ENCODE measurements around the gene SLC15A3. TPM values are rescaled to one million over a fixed set of nuclear protein-coding genes. Genes with fewer than 3 reads are reported as not detected.

SLC15A3 gene
- polyA plus RNA-seq, 3 donors: 27.1 to 121 (median 35.0) TPM

GRCh38 chr11:60944490-60945294 lies 7.3 kb downstream of the SLC15A3 start:
- Mint-ChIP-seq H3K4me1 (peaks cover 50% of the 10 kb centered on the region), H3K27me3 (ENCODE audit: low read depth in 3 of 3) (peaks cover 8 to 13% (median 10%) of the 10 kb centered on the region in 3 donors), H3K27ac (peak overlapping the region; percentile 21 to 85 (median 70)), H3K36me3 (peaks cover 95 to 100% of the 10 kb centered on the region in 2 donors), H3K9me3 (peaks cover 0 to 5% (median 0%) of the 10 kb centered on the region in 7 donors), H3K4me3 (no peak overlapping the region)
- Histone ChIP-seq H4K20me1 (ENCODE audit: insufficient read depth, low read length) (peaks cover 100% of the 10 kb centered on the region), H2AFZ (ENCODE audit: insufficient read depth, low read depth, low read length, poor library complexity, severe bottlenecking) (no peak overlapping the region), H3K9ac (ENCODE audit: insufficient read depth, low read length, poor library complexity, severe bottlenecking) (no peak overlapping the region), H3K79me2 (ENCODE audit: insufficient read depth, low read length) (peaks cover 50% of the 10 kb centered on the region), H3K27me3 (ENCODE audit: control insufficient read depth in 2 of 2, insufficient read depth in 2 of 2, low read length in 2 of 2) (no peaks in the 10 kb centered on the region), H3K27ac (ENCODE audit: low read depth in 1 of 2, low read length in 2 of 2) (no peak overlapping the region), H3K4me3 (replicated peaks in 1 of 3; ENCODE audit: low read depth in 2 of 3, low read length in 3 of 3) (no peak overlapping the region), H3K4me2 (replicated peaks; ENCODE audit: extremely low read depth, low read length, poor library complexity, severe bottlenecking) (no peak overlapping the region), H3K36me3 (replicated peaks in 1 of 2; ENCODE audit: control insufficient read depth in 1 of 2, insufficient read depth in 2 of 2, low read length in 2 of 2) (peaks cover 78 to 95% of the 10 kb centered on the region in 2 donors), H3K4me1 (ENCODE audit: control insufficient read depth in 1 of 2, insufficient read depth in 2 of 2, low read length in 2 of 2) (peaks cover 21 to 46% of the 10 kb centered on the region in 2 donors), H3K9me3 (replicated peaks in 1 of 2; ENCODE audit: control insufficient read depth in 1 of 2, insufficient read depth in 1 of 2, low read length in 2 of 2) (no peaks in the 10 kb centered on the region)
- TF ChIP-seq, protein P1, sequence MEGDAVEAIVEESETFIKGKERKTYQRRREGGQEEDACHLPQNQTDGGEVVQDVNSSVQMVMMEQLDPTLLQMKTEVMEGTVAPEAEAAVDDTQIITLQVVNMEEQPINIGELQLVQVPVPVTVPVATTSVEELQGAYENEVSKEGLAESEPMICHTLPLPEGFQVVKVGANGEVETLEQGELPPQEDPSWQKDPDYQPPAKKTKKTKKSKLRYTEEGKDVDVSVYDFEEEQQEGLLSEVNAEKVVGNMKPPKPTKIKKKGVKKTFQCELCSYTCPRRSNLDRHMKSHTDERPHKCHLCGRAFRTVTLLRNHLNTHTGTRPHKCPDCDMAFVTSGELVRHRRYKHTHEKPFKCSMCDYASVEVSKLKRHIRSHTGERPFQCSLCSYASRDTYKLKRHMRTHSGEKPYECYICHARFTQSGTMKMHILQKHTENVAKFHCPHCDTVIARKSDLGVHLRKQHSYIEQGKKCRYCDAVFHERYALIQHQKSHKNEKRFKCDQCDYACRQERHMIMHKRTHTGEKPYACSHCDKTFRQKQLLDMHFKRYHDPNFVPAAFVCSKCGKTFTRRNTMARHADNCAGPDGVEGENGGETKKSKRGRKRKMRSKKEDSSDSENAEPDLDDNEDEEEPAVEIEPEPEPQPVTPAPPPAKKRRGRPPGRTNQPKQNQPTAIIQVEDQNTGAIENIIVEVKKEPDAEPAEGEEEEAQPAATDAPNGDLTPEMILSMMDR (IDR thresholded peaks at IDR 0.05): peak; percentile 50
- WGBS (ENCODE audit: insufficient coverage): 71% methylated on average over 5 of the region's 11 CpGs
- DNase-seq: peak; percentile 60 to 79 (median 60)
- intact Hi-C loops (cut with micrococcal nuclease): no loop called here

DNA sequence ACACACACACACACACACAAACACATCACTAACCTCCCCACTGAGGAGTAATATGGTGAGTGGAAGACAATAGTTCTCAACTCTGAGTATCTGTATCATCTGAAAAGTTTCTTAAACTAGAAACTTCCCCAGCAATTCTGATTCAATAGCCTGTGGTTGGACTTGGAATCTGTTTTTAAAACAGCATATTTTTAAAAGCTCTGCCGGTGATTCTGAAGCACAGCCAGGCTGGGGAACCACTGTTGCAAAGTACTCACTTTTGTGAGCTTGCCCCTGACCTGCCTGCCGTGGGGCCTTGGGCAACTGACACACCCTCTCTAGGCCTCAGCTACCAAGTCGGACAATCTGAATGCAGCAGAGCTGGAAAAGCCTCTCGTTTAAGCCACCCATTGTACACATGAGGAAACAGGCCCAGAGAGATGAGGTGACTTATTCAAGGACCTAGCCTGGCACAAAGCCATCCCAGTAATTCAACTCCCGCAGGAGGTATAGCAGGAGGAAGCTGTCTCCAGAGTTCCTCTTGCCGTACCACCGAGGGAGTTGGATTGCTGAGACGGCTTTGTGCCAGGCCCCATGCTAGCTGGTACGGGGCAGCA lies 8.9 kb downstream of the SLC15A3 start:
- Mint-ChIP-seq H3K27me3 (ENCODE audit: low read depth in 3 of 3) (peaks cover 4 to 6% (median 6%) of the 10 kb centered on the region in 3 donors), H3K36me3 (peaks cover 98 to 100% of the 10 kb centered on the region in 2 donors), H3K4me3 (peak overlapping the region in 1 of 2 donors; percentile 9), H3K4me1 (peaks cover 34% of the 10 kb centered on the region), H3K9me3 (peaks cover 0 to 5% (median 0%) of the 10 kb centered on the region in 7 donors), H3K27ac (no peak overlapping the region)
- no peak overlapping the region for H3K27ac ChIP-seq (ENCODE audit: low read depth in 1 of 2, low read length in 2 of 2)
- no peak overlapping the region for H3K4me2 ChIP-seq (replicated peaks; ENCODE audit: extremely low read depth, low read length, poor library complexity, severe bottlenecking)
- H3K4me3 ChIP-seq (replicated peaks in 1 of 3; ENCODE audit: low read depth in 2 of 3, low read length in 3 of 3): no peak overlapping the region
- H3K4me1 ChIP-seq (ENCODE audit: control insufficient read depth in 1 of 2, insufficient read depth in 2 of 2, low read length in 2 of 2): peaks cover 9 to 30% of the 10 kb centered on the region in 2 donors
- 96% methylated on average over 4 of the region's 9 CpGs for WGBS (ENCODE audit: insufficient coverage)
- no peaks in the 10 kb centered on the region for H3K27me3 ChIP-seq (ENCODE audit: control insufficient read depth in 2 of 2, insufficient read depth in 2 of 2, low read length in 2 of 2)
- intact Hi-C loops (cut with micrococcal nuclease): no loop called here
- H3K79me2 ChIP-seq (ENCODE audit: insufficient read depth, low read length): peaks cover 34% of the 10 kb centered on the region
- H4K20me1 ChIP-seq (ENCODE audit: insufficient read depth, low read length): peaks cover 100% of the 10 kb centered on the region
- peaks cover 92 to 100% of the 10 kb centered on the region in 2 donors for H3K36me3 ChIP-seq (replicated peaks in 1 of 2; ENCODE audit: control insufficient read depth in 1 of 2, insufficient read depth in 2 of 2, low read length in 2 of 2)
- H3K9ac ChIP-seq (ENCODE audit: insufficient read depth, low read length, poor library complexity, severe bottlenecking): no peak overlapping the region
- H2AFZ ChIP-seq (ENCODE audit: insufficient read depth, low read depth, low read length, poor library complexity, severe bottlenecking): no peak overlapping the region
- H3K9me3 ChIP-seq (replicated peaks in 1 of 2; ENCODE audit: control insufficient read depth in 1 of 2, insufficient read depth in 1 of 2, low read length in 2 of 2): no peaks in the 10 kb centered on the region
- DNase-seq: no peak
- TF ChIP-seq, protein P1 (IDR thresholded peaks at IDR 0.05): no peak

Data from CD14-positive monocyte (primary cell).